Activated gamma-delta T cell treated with Interleukin-2 at 50 U/mL for 16 hours (primary cell): ENCODE measurements around the gene OTOA.
"Not testable (repeated sequence)": the region's sequence is repeated elsewhere in the genome, so short reads cannot be mapped to it uniquely, and the experiment has no call there.

ENCODE experiments used
- DNase-seq: peaks from one replicate; pipeline ENCODE4 v3.0.0-alpha.2; 2020

OTOA gene

GRCh38 chr16:21683184-21683583 is 19.4 kb downstream of the OTOA start:
- no peak for DNase-seq

GRCh38 chr16:21684199-21684598 is 20.4 kb downstream of the OTOA start:
- peak; percentile 8 for DNase-seq

- no peak for DNase-seq
Measured at GRCh38 chr16:21685034-21685455, 21.3 kb downstream of the OTOA start.

GRCh38 chr16:21689107-21689506 is 25.3 kb downstream of the OTOA start:
- DNase-seq: no peak

- DNase-seq: not testable (repeated sequence)
Measured at GRCh38 chr16:21690967-21691366, 27.2 kb downstream of the OTOA start.

GRCh38 chr16:21694609-21695008 is 30.8 kb downstream of the OTOA start:
- DNase-seq: no peak

GRCh38 chr16:21697032-21697431 is 33.3 kb downstream of the OTOA start:
- no peak for DNase-seq

GRCh38 chr16:21698169-21699032 is 34.6 kb downstream of the OTOA start:
- no peak for DNase-seq

GRCh38 chr16:21701271-21701670 is 37.5 kb downstream of the OTOA start:
- no peak for DNase-seq

GRCh38 chr16:21702276-21702675 is 38.5 kb downstream of the OTOA start:
- DNase-seq: no peak

GRCh38 chr16:21703156-21703555 is 39.4 kb downstream of the OTOA start:
- DNase-seq: no peak

- DNase-seq: no peak
Measured at GRCh38 chr16:21703589-21704174, 39.9 kb downstream of the OTOA start.

GRCh38 chr16:21704266-21704665 is 40.5 kb downstream of the OTOA start:
- no peak for DNase-seq

- DNase-seq: no peak
Measured at GRCh38 chr16:21704733-21705132, 41.0 kb downstream of the OTOA start.

GRCh38 chr16:21708533-21709115 is 44.9 kb downstream of the OTOA start:
- peak; percentile 90 for DNase-seq

GRCh38 chr16:21710938-21711337 is 47.2 kb downstream of the OTOA start:
- no peak for DNase-seq

- no peak for DNase-seq
Measured at GRCh38 chr16:21713549-21714368, 50.0 kb downstream of the OTOA start.

- not testable (repeated sequence) for DNase-seq
Measured at GRCh38 chr16:21714369-21714618, 50.5 kb downstream of the OTOA start.

- no peak for DNase-seq
Measured at GRCh38 chr16:21717608-21718007, 53.8 kb downstream of the OTOA start.

GRCh38 chr16:21719283-21719682 is 55.5 kb downstream of the OTOA start:
- no peak for DNase-seq

GRCh38 chr16:21720533-21720932 is 56.8 kb downstream of the OTOA start:
- no peak for DNase-seq

GRCh38 chr16:21722771-21723455 is 59.1 kb downstream of the OTOA start:
- no peak for DNase-seq

- no peak for DNase-seq
Measured at GRCh38 chr16:21723532-21723931, 59.8 kb downstream of the OTOA start.
